ENCODE data around the gene TRIP13. TPM values are rescaled to one million over a fixed set of nuclear protein-coding genes. Genes with fewer than 3 reads are reported as not detected.

The TRIP13 gene
- total RNA-seq (2022; extraction: Qiagen RNA extraction), result 61.6 to 77.8 TPM (median 71.3 TPM) in 5 replicates

GRCh38 chr5:892394-893136, at the start of gene TRIP13, which contains the start of gene BRD9:
Gene TRIP13, plus strand, starts transcription at chr5:892884. Its CDS starts 115 bp downstream, at chr5:892999.
Gene BRD9, minus strand, starts transcription at chr5:892801. Its CDS starts 144 bp downstream, at chr5:892657.

GRCh38 chr5:850511-851006, 42.1 kb upstream of the TRIP13 start, which contains the start of gene ZDHHC11:
Gene ZDHHC11, minus strand, starts transcription at chr5:850986. Its CDS starts 384 bp downstream, at chr5:850602.

Other genes starting within 250 kb of the TRIP13 start
- 5.5 to 8.3 TPM (median 6.9 TPM) in 5 replicates for gene TPPP, start 199.5 kb upstream of the TRIP13 start, total RNA-seq (2022; extraction: Qiagen RNA extraction)
- gene ZDHHC11B, start 108.2 kb upstream of the TRIP13 start, total RNA-seq (2022; extraction: Qiagen RNA extraction), result 1.1 to 1.7 TPM (median 1.5 TPM) in 5 replicates
- gene ZDHHC11, start 41.9 kb upstream of the TRIP13 start, total RNA-seq (2022; extraction: Qiagen RNA extraction), result 12.6 to 20.1 TPM (median 16.3 TPM) in 5 replicates
- 36.9 to 42.0 TPM (median 40.6 TPM) in 5 replicates for gene BRD9, start 83 bp upstream of the TRIP13 start, total RNA-seq (2022; extraction: Qiagen RNA extraction)
- gene NKD2, start 115.9 kb downstream of the TRIP13 start, total RNA-seq (2022; extraction: Qiagen RNA extraction), result 16.2 to 22.8 TPM (median 21.8 TPM) in 5 replicates
- 20.7 to 30.7 TPM (median 29.8 TPM) in 5 replicates for gene SLC12A7, start 219.2 kb downstream of the TRIP13 start, total RNA-seq (2022; extraction: Qiagen RNA extraction)

Data from A549 treated with Mapracorat at 1 μM for 4 hours (cell line).